Fibroblast of the conjunctiva (primary cell): ENCODE data around the gene PGGHG.
A peak's percentile ranks its signal among the peaks of the same experiment; 100 is the strongest.
"Not testable (repeated sequence)": the region's sequence is repeated elsewhere in the genome, so short reads cannot be mapped to it uniquely, and the experiment has no call there.

Experiments
- DNase-seq: peaks from one replicate; pipeline ENCODE4 v3.0.0-alpha.2; 2010; ENCODE audit warnings: low read depth

The PGGHG gene

DNA sequence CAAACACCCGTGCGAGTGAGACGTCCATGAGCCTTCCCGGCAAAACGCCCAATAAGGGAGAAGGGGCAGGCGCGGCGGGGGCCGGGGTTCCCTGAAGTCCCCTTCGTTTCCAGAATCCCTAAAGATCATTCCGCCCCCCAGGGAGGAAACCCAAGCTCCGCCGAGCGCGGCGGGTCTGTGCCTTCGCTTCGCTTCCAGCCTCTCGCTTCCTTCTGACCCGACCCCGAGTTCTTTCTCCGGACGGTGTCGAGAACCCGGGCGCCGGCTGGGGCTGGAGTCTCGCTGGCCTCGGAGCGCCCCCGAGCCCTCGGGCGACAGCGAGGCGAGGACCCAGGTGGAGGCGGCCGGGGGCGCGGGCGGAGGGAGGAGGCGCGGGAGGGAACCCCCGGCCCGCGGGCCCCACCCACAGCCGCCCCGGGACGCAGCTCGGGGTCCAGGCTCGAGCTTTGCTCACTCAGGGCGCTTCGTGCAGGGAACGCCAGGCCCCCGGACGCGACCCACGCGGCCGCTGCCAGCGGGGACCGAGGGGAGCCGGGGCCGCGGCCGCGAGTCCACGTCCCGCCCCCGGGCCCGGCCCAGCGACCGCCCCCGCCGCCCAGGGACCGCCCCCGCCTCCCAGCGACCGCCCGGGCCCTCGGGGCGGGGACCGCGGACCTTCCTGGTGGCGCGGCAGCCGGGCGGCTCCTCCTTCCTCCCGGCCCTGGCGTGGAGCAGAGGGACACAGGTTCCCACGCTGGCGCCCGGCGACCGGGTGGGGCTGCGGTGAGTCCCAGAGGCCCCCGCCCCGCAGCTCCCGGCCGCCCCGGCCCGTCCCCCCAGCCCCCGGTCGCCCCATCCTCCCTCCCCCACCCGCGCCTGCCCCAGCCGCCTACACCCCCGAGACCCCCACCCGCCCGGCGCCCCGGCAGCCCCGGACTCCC lies at the start of gene PGGHG:
Gene PGGHG, plus strand, starts transcription at position 649 of the 920 bp plus-strand sequence. CDS start 691 bp downstream, outside the sequence.
- no peak for DNase-seq

DNA sequence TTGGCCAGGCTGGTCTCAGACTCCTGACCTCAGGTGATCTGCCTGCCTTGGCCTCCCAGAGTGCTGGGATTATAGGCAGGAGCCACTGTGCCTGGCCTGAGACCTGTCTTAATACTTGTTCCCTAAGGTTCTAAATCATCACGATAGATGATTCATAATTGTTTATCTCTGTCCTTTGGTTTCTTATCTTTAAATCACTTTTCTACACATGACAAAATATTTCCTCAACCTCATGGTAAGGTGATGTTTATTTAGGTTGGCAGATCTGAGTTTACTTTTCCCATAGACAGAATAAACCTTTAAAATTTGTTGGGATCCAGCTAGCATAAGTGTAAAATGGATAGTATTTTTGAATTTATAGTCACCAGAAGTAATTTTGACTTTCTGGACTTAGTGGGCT lies 48.6 kb upstream of the PGGHG start:
- DNase-seq = no peak

DNA sequence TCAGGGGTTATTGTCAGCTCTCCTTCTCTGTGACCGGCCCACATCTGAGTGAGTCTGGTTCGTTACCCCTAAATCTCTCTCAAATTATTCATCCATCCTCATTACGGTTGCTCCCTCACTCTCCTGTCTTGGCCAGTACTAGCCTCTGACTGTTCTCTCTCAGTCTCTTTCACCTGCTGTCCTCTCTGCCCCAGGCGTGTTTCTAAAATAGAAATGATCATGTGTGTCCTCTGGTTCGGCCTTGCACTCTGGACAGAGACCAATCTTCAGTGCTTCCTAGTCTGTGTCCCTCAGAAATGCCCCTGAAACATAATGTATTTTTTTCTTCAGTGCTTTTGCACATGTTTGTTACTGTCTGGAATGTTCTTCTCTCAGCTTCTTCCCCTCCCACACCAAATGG lies 47.3 kb upstream of the PGGHG start:
- DNase-seq = no peak

DNA sequence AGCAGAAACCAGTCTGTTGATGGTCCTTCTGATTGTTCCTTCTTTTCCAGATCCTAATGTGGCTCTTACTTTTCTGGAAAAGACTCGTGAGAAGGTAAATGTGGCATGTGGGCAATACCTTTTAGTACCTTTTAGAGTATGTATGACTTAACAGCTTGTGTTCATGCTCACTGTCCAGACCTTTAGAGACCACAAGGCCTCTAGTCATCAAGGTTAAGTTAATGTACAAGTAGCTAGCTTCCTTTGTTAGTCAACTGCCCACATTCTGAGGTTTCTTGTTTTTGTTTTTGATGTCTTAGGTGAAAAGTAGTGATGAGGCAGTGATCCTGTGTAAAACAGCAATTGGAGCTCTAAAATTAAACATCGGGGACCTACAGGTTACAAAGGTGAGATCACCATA lies 44.5 kb upstream of the PGGHG start:
- no peak for DNase-seq

DNA sequence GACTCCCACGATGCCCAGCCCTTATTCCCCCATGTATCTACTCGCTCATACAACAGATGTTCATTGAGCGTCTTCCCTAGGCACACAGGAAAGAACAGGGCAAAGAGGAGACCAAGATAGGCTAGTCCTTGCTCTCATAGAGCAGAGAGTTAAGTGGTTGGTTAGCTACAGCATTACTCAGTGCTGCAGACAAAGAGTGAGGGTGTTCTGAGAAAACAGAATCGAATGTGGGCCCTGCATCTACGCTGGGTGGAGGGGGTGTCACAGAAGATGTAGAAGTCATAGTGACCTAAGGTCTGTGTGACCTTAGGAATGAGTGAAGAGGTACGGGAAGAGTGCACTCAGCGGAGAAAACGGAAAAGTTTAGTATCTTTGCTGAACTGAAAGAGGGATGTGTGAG lies 39.9 kb upstream of the PGGHG start:
- no peak for DNase-seq

DNA sequence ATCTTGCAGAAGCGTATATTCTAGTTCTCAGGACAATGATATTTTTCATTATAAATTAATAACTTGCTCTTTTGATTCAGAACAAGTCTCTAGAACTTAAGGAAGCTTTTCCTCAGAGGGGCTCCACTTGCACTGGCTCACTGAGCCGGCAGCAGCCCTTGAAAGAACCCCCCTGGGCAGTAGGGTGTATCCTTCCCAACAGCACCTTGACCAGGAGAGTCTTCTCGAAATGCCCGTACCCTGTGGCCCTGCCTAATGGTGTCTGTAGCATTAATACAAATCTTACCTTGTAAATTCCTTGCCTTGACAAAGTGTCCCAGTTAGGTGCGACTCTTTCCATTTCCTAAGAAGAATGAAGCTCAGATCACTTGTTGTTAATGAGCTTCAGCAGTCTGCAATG lies 38.7 kb upstream of the PGGHG start:
- DNase-seq = no peak

DNA sequence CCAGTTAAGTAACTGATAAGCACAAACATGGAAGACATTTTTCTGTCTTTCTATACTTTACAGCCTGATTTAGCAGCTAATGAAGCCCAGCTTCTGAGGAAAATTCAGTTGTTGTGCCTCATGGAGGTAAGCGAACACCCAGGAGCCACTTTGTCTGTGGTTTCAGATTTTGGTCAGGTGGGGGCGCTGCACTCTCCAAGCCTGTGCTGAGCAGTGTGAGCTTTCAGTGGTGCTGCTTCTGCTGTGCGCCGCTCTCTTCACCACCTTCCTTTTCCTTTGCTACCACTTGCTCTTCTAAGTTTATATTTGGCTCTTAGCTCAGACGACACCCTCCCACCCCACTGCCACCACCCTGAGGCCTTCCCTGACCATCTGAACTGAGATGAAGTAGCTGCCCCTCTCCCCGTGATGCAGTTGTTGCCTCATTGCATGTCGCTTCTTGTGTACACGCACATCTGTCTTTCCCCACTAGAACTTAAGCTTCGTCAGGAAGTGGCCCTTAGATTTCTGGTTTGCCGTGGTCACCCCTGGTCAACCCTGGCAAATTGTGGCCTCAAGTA lies 38.1 kb upstream of the PGGHG start:
- peak; percentile 27 for DNase-seq

DNA sequence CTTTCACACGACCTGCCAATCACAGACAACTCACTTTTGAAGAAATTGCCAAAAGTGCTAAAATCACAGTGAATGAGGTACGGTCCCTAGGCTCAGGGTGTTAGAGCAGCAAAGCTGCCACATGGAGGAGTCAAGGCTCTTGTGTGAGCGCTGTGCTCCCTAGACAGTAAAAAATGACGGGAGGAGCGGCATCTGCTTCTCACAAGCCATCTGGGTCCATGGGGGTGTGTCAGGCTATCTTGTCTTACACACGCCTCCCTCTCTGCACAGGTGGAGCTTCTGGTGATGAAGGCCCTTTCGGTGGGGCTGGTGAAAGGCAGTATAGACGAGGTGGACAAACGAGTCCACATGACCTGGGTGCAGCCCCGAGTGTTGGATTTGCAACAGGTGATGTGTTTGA lies 37.4 kb upstream of the PGGHG start:
- DNase-seq = no peak

DNA sequence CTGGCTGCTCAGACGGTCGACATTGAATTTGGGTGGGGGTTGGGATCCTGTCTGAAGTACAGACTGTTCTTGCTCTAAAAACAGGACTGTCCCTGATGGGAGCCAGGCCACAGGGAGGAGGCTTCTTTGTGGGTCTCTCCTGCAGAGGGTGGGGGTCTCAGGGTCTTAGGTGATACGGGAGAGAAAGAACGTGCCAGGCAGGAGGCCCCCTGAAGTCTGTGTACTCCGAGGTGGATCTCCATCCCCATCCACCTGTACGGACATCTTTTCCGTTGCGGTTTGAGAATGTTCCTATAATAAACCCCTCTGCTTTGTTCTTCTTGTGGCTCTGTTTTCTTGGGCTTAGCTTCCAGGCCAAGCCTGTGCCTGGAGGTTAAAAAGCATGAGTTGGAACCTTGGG lies 36.3 kb upstream of the PGGHG start:
- no peak for DNase-seq

DNA sequence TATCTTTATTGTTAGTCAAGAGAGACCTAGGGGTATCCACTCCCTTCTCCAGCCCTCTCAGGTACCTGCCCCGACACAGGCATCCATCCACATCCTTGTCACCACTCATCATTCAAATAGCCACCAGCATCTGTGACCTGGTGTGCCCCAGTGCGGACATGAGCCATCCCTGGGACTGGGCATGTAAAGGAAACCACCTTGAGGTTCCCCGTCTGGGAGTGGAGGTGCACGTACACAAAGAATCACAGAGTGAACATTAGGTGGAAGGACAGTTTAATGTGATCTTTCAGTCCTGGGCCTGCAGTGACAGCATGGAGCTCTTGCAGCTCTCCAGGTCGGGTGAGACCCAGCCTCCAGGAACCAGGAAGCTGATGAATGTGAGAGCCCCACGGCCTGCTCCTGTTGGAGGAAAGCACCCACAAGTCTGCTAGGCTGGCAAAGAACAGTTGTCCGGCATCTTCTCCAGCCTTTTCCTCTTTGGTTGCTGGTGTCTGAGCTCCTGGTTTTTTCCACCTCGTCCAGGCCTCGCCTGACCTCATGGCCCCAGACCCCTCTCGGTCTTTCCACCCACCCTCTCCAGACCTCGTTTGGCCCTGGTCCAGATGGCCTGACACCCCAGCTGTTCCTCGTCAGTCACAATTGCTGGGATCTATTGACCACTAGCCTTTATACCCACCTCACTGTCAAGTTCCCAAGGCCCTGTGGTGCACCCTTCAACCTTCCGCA lies 35.6 kb upstream of the PGGHG start:
- DNase-seq = no peak

DNA sequence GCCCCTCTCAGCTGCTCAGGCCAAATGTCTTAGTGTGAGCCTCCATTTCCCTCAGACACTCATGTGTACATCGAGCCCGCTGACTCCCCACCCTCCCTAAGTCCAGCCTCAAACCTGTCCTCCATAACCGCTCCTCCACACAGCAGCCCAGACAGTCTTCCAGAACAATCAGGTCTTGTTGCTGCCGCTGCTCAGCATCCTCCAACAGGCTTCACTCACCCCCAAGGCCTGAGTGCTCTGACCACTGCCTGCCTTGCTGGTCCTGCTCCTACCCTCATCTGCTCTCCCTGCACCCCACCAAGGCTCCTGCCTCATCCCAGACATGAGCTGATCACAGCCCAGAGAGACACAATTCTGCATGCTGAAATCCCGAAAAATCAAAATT lies 35.0 kb upstream of the PGGHG start:
- no peak for DNase-seq

DNA sequence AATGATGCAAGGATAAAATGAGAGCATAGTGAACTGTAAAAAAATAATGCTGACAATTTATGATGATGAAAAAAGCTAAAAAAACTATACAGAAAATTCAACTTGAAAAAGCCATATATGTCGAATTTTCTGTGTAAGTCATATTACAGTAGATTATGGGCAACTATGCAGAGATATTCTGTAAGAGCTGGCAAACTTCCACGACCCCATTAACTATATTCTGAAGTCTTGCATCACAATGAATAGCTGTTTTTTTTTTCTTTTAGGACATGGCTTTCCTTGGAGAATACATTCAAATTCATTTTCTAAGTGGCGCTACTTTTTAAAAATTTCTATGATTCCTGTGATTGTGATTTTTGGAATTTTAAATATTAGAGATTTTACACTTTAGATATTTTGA lies 33.8 kb upstream of the PGGHG start:
- no peak for DNase-seq

DNA sequence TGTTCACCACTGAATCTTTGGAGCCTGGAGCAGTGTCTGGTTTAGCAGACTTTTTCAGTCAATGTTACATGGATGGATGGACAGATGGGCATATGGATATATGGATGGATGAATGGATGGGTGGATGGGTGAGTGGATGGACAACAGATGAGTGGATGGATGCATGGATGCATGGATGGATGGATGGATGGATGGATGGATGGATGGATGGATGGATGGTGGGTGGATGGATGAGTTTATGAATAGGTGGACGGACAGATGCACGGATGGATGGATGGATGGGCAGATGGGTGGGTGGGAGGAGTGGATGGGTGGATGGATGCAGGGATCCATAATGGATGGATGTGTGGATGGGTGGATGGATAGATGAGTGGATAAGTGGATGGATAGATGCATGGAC lies 33.1 kb upstream of the PGGHG start:
- no peak for DNase-seq

DNA sequence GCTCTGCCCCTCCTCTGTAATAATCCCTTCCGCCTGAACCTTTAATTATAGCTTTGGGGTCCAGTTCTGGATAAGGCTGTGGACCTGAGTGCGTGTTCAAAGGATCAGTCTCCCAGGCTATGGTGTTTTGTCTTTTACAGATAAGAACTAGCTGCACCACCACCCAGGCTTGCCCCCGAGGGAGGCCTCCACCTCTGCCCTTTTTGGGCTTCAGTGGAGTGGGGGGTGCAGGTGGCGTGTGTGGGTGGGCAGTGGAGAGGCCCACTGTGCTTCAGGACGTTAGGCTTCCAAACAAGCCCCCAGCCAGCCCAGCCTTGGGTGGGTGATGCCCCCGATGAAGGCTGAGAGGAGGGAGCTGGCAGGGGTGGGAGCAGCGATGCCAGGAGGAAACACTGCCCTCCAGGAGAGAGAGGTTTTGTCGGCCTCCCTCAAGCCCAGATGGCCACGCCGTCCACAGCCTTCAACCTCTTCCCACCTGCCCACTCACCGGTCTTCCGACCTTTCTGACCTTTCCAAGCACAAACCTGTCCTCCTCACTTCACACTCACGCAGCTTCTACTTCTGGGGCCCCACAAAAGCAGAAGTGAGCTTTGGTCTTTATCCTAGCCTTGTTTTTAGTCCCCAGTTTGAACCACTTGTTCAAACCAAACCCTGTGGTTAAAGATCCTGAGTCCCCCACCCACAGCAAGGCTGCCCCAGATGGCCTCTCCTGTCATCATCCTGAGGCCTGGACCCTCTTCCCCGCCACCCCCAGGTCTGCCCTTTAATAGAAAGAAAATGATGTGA lies 31.8 kb upstream of the PGGHG start:
- no peak for DNase-seq

DNA sequence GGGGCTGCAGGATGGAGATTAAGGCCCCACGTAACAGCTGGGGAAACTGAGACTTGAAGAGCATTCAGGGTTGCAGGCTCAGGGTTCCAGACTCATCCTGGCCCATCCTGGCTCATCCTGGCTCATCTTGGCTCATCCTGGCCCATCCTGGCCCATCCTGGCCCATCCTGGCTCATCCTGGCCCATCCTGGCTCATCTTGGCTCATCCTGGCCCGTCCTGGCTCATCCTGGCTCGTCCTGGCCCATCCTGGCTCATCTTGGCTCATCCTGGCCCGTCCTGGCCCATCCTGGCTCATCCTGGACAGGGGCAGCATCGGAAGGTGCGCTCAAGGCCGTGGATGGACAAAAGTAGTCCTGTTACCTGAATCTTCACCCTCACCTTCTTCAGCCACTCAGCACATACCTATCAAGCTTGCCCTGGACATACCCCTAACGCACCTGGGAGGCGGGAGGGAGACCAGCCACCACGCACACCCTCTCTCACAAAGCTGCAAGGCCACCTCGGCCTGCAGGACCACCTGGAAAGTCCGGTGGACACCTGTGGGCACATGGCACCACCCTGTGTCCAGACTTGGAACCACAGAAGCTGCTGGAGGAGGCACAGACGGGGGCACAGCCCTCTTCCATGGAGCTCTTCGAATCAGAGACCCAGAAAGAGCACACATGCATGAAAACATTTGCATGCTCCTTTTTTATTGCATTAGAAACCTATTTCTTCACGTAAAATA lies 31.0 kb upstream of the PGGHG start:
- no peak for DNase-seq

DNA sequence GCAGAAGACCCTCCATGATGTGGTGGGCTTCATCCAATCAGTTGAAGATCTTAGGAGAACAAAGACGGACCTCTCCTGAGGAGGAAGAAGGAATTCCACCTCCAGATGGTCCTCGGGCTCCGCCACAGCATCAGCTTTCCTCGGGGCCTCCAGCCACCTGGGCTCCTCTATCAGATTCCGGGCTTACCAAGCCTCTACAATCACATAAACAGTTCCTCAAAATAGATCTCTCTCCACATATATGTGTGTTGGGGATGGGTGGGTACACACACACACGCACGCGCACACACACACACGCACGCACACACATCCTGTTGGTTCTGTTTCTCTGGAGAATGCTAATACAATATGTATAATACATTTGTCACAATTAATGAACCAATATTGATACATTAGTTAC lies 29.5 kb upstream of the PGGHG start:
- DNase-seq = no peak

DNA sequence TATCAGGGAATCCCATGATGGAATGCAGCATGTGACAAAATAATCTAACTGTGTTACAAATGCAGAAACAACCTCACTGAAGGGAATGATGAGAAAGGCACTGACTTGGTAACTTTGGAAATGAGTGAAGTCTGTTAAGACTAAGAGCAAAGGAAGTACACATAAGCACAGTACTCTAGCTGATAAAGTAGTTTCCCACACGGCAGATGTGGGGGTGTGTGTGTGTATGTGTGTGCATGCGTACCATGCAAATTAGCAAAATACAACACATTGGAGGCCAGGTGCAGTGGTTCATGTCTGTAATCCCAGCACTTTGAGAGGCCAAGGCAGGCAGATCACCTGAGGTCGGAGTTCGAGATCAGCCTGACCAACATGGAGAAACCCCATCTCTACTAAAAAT lies 27.3 kb upstream of the PGGHG start:
- no peak for DNase-seq

DNA sequence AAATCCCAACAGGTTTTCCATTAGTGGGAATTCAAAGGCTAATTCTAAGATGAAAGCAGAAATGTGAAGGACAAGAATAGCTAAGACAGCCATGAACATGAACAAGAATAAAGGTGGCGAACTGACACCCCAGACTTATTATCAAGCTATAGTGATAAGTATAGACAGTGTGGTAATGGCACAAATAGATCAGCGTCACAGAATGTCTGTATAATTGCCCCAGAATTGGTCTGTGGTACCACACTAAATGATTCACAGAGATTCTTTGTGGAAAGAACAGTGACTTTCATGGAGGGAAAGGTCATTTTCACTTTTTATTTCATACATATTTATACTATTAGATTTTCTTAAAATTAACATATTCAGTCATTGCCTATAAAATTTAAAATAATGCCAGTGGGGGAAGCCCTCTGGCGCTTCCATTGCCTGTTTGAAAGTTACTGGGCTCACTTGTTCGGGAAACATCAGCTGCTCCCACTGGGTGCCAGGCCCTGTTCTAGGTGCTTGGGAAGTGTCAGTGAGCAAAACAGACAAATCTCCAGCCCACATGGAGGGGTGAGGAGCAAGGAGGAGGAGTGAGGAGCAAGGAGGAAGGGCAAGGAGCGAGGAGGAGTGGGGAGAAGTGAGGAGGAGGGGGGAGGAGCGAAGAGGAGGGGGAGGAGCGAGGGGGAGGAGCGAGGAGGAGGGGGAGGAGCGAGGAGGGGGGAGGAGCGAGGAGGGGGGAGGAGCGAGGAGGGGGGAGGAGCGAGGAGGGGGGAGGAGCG lies 22.1 kb upstream of the PGGHG start:
- DNase-seq = no peak

DNA sequence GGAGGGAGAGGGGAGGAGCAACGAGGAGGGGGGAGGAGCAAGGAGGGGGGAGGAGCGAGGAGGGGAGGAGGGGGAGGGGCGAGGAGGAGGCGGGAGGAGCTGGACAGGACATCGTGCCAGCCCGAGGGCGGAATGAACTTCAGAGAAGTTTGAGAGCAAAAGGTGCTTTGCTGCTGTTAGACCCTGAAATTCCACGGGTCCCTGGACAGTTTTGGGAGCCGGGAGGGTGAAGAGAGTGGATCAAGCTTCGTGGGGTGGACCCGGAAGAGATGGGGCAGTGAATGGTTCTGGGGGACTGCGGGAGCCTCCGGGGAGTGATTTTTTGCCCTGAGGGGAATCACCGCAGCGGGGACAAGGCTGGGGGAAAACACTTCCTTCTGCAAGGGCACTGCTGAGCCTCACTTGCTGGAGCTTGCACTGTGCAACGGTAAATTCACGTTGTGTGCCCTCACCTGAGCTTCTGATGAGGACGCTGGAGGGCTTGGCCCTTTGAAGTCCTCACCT lies 21.4 kb upstream of the PGGHG start:
- no peak for DNase-seq

DNA sequence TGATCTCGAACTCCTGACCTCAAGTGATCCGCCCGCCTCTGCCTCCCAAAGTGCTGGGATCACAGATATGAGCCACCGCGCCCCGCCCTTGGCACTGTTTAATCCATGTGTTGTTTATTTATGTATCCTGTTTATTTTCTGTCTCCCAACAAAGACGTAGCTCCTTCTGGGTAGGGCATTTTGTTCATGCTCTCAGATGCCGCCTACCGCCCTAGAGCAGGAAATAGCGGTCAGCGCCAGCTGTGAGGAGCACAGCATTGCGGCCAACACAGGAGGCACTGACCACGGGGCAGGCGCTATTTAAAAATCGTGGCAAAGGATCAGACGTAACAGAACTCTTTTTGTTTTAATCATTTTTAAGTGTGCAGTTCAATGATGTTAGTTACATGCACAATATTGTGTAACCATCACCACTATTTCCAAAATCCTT lies 20.2 kb upstream of the PGGHG start:
- DNase-seq = not testable (repeated sequence)
